Activated naive CD4-positive, alpha-beta T cell treated with anti-CD3 and anti-CD28 coated beads for 36 hours (primary cell): ENCODE results near the gene ZNF618. TPM values are rescaled to one million over a fixed set of nuclear protein-coding genes. Genes with fewer than 3 reads are reported as not detected.
A peak's percentile ranks its signal among the peaks of the same experiment; 100 is the strongest.
"Not testable (repeated sequence)": the region's sequence is repeated elsewhere in the genome, so short reads cannot be mapped to it uniquely, and the experiment has no call there.

Experiments used
- CTCF ChIA-PET: fragments of 350-600 bp; sonication (Branson Sonifier 250); formaldehyde crosslinking; loops from one replicate; lab custom pipeline; 2021; ENCODE audit warnings: antibody characterized with exemption; lab: Charles Lee
- DNase-seq: peaks from one replicate; pipeline ENCODE4 v3.0.0-alpha.2; 2020
- H3K27ac Mint-ChIP-seq: one replicate; pipeline ENCODE4 v1.8.0; 2021; ENCODE audit warnings: mild to moderate bottlenecking, mixed read lengths
- H3K27me3 Mint-ChIP-seq: one replicate; pipeline ENCODE4 v1.8.0; 2021; ENCODE audit warnings: low read depth, mixed read lengths
- H3K36me3 Mint-ChIP-seq: one replicate; pipeline ENCODE4 v1.8.0; 2021; ENCODE audit warnings: low read depth, mixed read lengths
- H3K4me1 Mint-ChIP-seq: one replicate; pipeline ENCODE4 v1.8.0; 2021; ENCODE audit warnings: low read depth, mixed read lengths
- H3K4me3 Mint-ChIP-seq: one replicate; pipeline ENCODE4 v1.8.0; 2021; ENCODE audit warnings: mild to moderate bottlenecking, moderate library complexity, mixed read lengths
- H3K9me3 Mint-ChIP-seq: one replicate; pipeline ENCODE4 v1.8.0; 2021; ENCODE audit warnings: mixed read lengths
- intact Hi-C: fragments of 100-400 bp; cut with micrococcal nuclease; formaldehyde crosslinking; loops from one replicate; pipeline ENCODE4 v1.15.1; 2023
- total RNA-seq, 2 experiments: library from RNA; stranded (reverse); gene quantifications; one replicate each; pipeline ENCODE4 v1.2.3, GENCODE V29; 2021

ZNF618 gene
- total RNA-seq, 2 experiments from 2014 or later = 0.02 to 0.10 TPM

- Mint-ChIP-seq H3K36me3 (no peaks in the 10 kb centered on the region), H3K27me3 (no peaks in the 10 kb centered on the region), H3K9me3 (no peaks in the 10 kb centered on the region), H3K27ac (no peak overlapping the region), H3K4me3 (no peak overlapping the region), H3K4me1 (peaks cover 3% of the 10 kb centered on the region)
- DNase-seq = no peak
- CTCF ChIA-PET = interaction anchor here (0.7 kb wide), 1 partner anchor 111 kb away, joined by 3 read pairs; no protein-coding TSS in a partner anchor
- intact Hi-C loops = no loop called here
These were observed 114.4 kb downstream of the ZNF618 start for GRCh38 chr9:113990570-113990907.

GRCh38 chr9:113990975-113991471 is 114.9 kb downstream of the ZNF618 start:
- CTCF ChIA-PET = no interaction called here
- intact Hi-C loops = no loop called here

GRCh38 chr9:113991714-113992113 is 115.6 kb downstream of the ZNF618 start:
- Mint-ChIP-seq H3K9me3 (no peaks in the 10 kb centered on the region), H3K4me3 (no peak overlapping the region), H3K4me1 (peaks cover 3% of the 10 kb centered on the region), H3K36me3 (no peaks in the 10 kb centered on the region), H3K27me3 (no peaks in the 10 kb centered on the region), H3K27ac (no peak overlapping the region)
- CTCF ChIA-PET = no interaction called here
- no peak for DNase-seq
- intact Hi-C loops = no loop called here

More at GRCh38 chr9:113990975-113991471, 114.9 kb downstream of the ZNF618 start:
- Mint-ChIP-seq H3K27ac (no peak overlapping the region), H3K4me1 (peaks cover 3% of the 10 kb centered on the region), H3K36me3 (no peaks in the 10 kb centered on the region), H3K27me3 (no peaks in the 10 kb centered on the region), H3K9me3 (no peaks in the 10 kb centered on the region), H3K4me3 (no peak overlapping the region)
- no peak for DNase-seq

DNA sequence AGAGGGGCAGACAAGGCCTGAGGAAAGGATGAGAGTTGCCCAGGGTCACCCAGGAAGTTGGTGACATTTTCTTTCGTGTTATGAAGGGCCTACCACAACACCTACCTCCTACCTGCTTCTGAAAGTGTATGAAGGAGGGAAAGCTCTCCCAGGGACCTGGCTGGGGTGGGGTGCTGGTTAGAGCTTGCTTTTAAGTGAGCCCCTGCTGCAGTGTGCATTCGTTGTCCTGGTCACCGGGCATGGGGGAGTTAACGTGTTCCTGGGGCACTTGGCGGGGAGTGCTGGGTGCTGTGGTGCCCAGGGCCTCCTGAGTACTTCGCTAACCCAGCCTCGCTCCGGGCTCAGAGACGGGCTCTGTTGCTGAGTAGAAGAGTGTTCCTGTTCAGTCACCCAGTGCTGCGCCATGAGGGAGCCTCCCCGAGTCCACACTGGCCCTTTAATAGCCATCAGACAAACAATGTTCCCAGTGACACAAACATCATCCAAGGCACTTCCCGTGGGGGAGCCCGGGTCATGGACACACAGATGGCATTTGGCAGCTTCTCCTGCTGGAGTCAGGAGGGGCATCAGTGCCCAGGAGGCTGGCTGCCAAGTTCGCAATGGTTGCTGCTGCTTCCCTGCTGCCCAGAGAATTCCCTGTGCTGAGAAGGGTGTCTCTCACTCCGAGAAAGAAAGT is 116.3 kb downstream of the ZNF618 start:
- Mint-ChIP-seq H3K4me3 (no peak overlapping the region), H3K27ac (no peak overlapping the region), H3K9me3 (no peaks in the 10 kb centered on the region), H3K4me1 (peaks cover 3% of the 10 kb centered on the region), H3K36me3 (no peaks in the 10 kb centered on the region), H3K27me3 (no peaks in the 10 kb centered on the region)
- CTCF ChIA-PET = no interaction called here
- intact Hi-C loops = no loop called here
- no peak for DNase-seq

DNA sequence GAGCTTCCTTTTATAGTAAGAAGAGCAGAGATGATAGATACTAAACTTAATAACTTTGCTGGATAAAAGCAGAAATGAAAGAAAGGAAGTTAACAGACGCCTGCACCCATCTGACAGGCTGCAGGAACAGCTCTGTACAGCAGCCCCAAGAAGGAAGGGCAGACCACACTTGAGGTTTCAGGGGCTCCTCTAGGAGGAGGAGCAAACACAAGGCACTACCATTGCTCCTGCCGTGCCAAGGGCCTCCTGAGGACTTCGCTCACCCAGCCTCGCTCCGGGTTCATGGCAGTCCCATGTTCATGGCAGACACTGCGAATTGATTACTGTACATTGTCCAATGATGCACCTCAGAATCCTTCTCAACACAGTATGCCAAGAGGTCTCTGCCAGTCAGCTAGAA is 116.9 kb downstream of the ZNF618 start:
- intact Hi-C loops = no loop called here
- peaks cover 3% of the 10 kb centered on the region for H3K4me1 Mint-ChIP-seq
- no peak for DNase-seq
- CTCF ChIA-PET = no interaction called here
- no peak overlapping the region for H3K27ac Mint-ChIP-seq
- no peaks in the 10 kb centered on the region for H3K27me3 Mint-ChIP-seq
- H3K9me3 Mint-ChIP-seq = no peaks in the 10 kb centered on the region
- no peaks in the 10 kb centered on the region for H3K36me3 Mint-ChIP-seq
- H3K4me3 Mint-ChIP-seq = no peak overlapping the region

DNA sequence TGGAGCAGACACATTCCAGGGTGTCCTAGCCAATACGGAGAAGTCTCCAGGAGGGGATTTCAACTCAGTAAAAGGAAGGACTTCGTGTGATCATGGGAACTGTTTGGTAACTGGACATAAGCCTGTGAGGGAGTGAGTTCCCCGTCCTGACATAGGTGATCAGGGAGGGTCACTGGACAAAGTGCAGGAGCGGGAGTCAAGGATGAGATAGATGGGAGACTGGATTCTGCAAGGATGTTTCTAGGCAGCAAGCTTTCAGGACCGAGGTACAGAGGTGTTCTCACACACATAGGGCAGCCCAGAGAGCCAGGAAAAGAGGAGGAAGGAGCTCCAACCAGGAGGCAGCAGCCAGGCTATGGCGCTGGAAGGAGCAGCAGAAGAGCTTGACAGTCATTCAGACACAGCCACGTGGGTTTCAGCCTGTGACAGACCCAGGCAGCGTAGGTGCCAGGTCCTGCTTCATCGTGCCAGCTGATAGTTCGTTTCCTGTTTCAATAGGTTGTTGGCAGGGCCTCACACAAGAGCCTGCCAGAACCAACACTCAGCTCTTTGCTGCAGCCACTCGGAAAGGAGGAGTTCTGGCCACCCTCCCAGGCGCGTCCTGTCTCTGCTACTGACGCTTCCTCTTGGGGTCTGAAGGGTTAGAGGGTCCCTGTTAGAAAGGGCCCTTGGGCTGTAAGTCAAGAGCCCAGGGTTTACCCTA is 117.9 kb downstream of the ZNF618 start:
- no peaks in the 10 kb centered on the region for H3K36me3 Mint-ChIP-seq
- peaks cover 3% of the 10 kb centered on the region for H3K4me1 Mint-ChIP-seq
- CTCF ChIA-PET = interaction anchor here (0.6 kb wide), 1 partner anchor 90 kb away, joined by 3 read pairs; no protein-coding TSS in a partner anchor
- no peaks in the 10 kb centered on the region for H3K9me3 Mint-ChIP-seq
- H3K4me3 Mint-ChIP-seq = no peak overlapping the region
- no peak overlapping the region for H3K27ac Mint-ChIP-seq
- intact Hi-C loops = no loop called here
- no peaks in the 10 kb centered on the region for H3K27me3 Mint-ChIP-seq
- peak; percentile 32 for DNase-seq

DNA sequence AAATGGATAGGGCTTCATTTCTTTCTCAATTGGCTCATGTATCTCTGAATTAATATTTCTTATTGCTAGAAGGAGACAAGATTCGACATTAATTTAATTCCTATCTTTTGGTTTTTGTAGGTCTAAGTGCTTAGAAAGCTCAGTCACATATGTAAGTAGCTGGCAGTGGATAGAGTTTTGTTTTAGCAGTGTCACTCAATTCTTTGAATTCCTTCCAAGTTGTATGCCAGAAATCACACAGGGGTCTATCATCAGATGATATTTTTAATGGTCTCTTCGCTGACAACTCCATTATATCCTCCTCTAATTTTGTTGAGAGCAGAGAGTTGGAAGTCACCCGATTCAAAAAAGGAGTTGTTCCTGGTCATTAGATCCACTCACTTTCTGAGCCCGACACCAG is 119.3 kb downstream of the ZNF618 start:
- Mint-ChIP-seq H3K4me3 (no peak overlapping the region), H3K4me1 (peaks cover 3% of the 10 kb centered on the region), H3K27me3 (no peaks in the 10 kb centered on the region), H3K27ac (no peak overlapping the region), H3K36me3 (no peaks in the 10 kb centered on the region), H3K9me3 (no peaks in the 10 kb centered on the region)
- no peak for DNase-seq
- intact Hi-C loops = no loop called here
- CTCF ChIA-PET = interaction anchor here (0.6 kb wide), 1 partner anchor 38 kb away, joined by 3 read pairs; no protein-coding TSS in a partner anchor

DNA sequence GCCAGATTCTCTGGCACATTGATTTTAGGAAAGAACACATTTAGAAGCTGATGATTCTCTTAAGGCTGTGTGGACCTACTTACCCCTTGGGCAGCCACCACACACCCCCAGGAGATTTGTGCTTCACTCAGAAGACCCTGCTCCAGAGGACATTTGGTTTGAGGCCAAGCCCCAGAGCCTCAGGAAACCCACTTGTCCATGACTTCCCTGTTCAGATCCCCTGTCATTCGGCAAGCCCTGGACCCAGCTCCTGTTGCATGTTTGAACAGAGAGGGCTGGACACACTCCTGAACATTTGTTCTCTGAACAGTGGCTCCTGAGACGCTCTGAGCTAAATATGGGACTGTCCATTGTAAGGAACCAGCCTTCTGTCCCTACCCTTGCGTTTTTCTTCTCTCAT is 119.9 kb downstream of the ZNF618 start:
- no peak overlapping the region for H3K4me3 Mint-ChIP-seq
- H3K27me3 Mint-ChIP-seq = no peaks in the 10 kb centered on the region
- H3K36me3 Mint-ChIP-seq = no peaks in the 10 kb centered on the region
- intact Hi-C loops = no loop called here
- no peak overlapping the region for H3K27ac Mint-ChIP-seq
- CTCF ChIA-PET = no interaction called here
- no peak for DNase-seq
- peaks cover 3% of the 10 kb centered on the region for H3K4me1 Mint-ChIP-seq
- no peaks in the 10 kb centered on the region for H3K9me3 Mint-ChIP-seq

DNA sequence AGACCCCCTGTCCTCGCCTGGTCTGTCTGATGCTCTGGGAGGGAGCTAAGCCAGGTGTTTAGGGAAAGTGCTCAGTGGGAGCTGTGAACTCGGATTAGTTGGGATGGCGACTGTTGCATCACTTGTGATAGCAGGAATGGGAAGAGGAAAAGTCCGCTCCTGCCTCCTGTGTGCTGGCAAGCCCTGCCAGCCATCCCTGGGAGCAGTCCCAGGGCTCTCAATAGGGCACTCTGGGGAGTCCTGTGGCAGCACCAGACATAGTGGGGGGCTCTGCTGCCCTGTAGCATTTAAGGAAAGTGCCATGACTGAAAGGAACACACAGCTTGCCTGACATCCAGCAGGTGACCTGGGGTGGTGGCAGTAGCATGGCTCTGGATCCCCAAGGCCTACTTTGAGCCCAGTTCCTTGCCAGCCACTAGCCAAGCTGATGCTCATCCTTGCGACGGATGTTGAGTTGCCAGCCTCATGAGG is 120.5 kb downstream of the ZNF618 start:
- no peaks in the 10 kb centered on the region for H3K36me3 Mint-ChIP-seq
- no peaks in the 10 kb centered on the region for H3K9me3 Mint-ChIP-seq
- intact Hi-C loops = no loop called here
- no peak overlapping the region for H3K4me3 Mint-ChIP-seq
- CTCF ChIA-PET = no interaction called here
- no peaks in the 10 kb centered on the region for H3K27me3 Mint-ChIP-seq
- no peak for DNase-seq
- peaks cover 3% of the 10 kb centered on the region for H3K4me1 Mint-ChIP-seq
- H3K27ac Mint-ChIP-seq = no peak overlapping the region

- intact Hi-C loops, H3K4me1 Mint-ChIP-seq, H3K4me3 Mint-ChIP-seq, H3K36me3 Mint-ChIP-seq, H3K27ac Mint-ChIP-seq, CTCF ChIA-PET, H3K9me3 Mint-ChIP-seq, H3K27me3 Mint-ChIP-seq, DNase-seq: not testable (repeated sequence)
These were observed 121.0 kb downstream of the ZNF618 start for GRCh38 chr9:113997064-113997463.

- Mint-ChIP-seq H3K27me3 (no peaks in the 10 kb centered on the region), H3K27ac (no peak overlapping the region), H3K4me1 (peaks cover 3% of the 10 kb centered on the region), H3K4me3 (no peak overlapping the region), H3K36me3 (no peaks in the 10 kb centered on the region), H3K9me3 (no peaks in the 10 kb centered on the region)
- intact Hi-C loops = no loop called here
- CTCF ChIA-PET = no interaction called here
- DNase-seq = no peak
These were observed 121.5 kb downstream of the ZNF618 start for GRCh38 chr9:113997610-113998009.

GRCh38 chr9:113998114-113998513 is 122.0 kb downstream of the ZNF618 start:
- H3K27me3 Mint-ChIP-seq = no peaks in the 10 kb centered on the region
- intact Hi-C loops = no loop called here
- no peak overlapping the region for H3K27ac Mint-ChIP-seq
- no peak for DNase-seq
- CTCF ChIA-PET = no interaction called here
- peaks cover 3% of the 10 kb centered on the region for H3K4me1 Mint-ChIP-seq
- H3K36me3 Mint-ChIP-seq = no peaks in the 10 kb centered on the region
- no peak overlapping the region for H3K4me3 Mint-ChIP-seq
- H3K9me3 Mint-ChIP-seq = no peaks in the 10 kb centered on the region
